Stomach (tissue), 4 donors: ENCODE measurements around the gene RCAN2.

Source experiments
- CTCF ChIP-seq, 7 experiments: fragments of 450-650 bp in 4 of 7; fragments of 200-600 bp in 3 of 7; sonication (generic) in 3 of 7; IDR thresholded peaks; one replicate each; pipeline ENCODE4 v1.5.1; 2016 to 2019; ENCODE audit warnings: antibody characterized with exemption in 7 of 7, control low read depth in 2 of 7, mild to moderate bottlenecking in 1 of 7
- EP300 ChIP-seq: sonication (generic); formaldehyde crosslinking; IDR thresholded peaks from one replicate; pipeline ENCODE4 v1.6.1; 2017; ENCODE audit warnings: antibody characterized with exemption
- POLR2A ChIP-seq, 4 donors: fragments of 450-650 bp; IDR thresholded peaks; one replicate each; pipeline ENCODE4 v1.6.1; 2016; ENCODE audit warnings: antibody characterized with exemption in 4 of 4, control low read depth in 2 of 4, mild to moderate bottlenecking in 1 of 4, moderate library complexity in 1 of 4
- POLR2AphosphoS5 ChIP-seq, 3 donors: sonication (generic); formaldehyde crosslinking; IDR thresholded peaks; one replicate each; pipeline ENCODE4 v1.6.1; 2016; ENCODE audit warnings: antibody characterized with exemption in 3 of 3

- TF ChIP-seq CTCF (IDR thresholded peaks at IDR 0.05) (no peak), POLR2AphosphoS5 (IDR thresholded peaks at IDR 0.05) (no peak), POLR2A (IDR thresholded peaks at IDR 0.05) (no peak), EP300 (no peak)
These were observed 181.1 kb downstream of the RCAN2 start for GRCh38 chr6:46310196-46310595.
